GM19395 (cell line): Measurements from ENCODE around the gene ORM2.
"Not testable (repeated sequence)": the region's sequence is repeated elsewhere in the genome, so short reads cannot be mapped to it uniquely, and the experiment has no call there.

Source experiments
- ATAC-seq: cut with Tn5 transposase; IDR thresholded peaks from one replicate; pipeline ENCODE4 v1.9.1; 2021; ENCODE audit warnings: mild to moderate bottlenecking, moderate library complexity; ENCODE audit not compliant: unreplicated experiment

ORM2 gene

DNA sequence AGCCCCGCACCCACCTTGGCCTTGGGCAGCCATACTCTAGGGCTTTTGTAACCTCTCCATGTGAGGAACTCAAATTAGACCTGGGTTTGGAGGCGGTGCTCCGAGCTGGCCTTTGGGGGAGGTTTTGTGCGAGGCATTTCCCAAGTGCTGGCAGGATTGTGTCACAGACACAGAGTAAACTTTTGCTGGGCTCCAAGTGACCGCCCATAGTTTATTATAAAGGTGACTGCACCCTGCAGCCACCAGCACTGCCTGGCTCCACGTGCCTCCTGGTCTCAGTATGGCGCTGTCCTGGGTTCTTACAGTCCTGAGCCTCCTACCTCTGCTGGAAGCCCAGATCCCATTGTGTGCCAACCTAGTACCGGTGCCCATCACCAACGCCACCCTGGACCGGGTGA is at the start of gene ORM2:
ORM2 (plus strand) TSS at position 245 of the 398 bp plus-strand sequence; CDS start at position 281, 36 bp downstream.
- ATAC-seq: not testable (repeated sequence)

DNA sequence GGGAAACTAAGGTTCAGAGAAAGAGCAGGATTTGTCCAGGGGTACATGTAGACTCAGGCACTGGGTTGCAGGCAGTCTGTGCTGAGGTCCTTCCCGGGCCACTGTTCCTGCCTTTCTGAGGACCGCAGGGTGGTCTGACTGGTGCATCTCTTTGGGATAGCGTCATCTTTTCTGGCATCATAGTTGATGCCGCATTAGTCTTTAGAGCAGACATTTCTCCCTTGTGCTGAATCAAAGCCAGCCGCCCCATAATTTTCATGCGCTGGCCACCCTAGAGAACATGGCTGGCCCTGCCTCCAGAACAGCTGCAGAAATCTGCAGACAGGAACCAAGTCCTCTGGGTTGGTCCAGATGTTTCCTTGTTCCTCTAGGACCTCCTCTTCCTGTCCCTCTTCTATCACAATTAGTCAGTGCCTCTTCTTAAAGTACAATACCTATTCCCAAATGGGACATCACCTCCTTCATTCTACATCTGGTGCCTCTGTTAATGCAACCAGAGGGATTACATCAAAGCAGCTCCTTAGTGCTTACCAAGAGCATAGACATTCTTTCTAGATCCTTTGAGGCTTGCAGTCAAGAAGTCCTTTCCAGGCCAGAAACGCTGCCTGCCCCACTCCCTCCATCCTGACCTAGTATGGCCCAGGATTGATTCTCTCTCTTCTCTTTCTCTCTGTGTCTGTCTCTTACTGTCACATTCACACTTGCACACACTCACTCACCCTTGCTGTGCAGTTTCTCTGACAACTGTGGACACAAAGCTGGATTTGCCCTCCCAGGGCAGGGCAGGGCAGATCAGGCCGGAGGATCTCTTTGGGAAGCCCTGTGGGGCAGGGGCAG is 48.8 kb upstream of the ORM2 start:
- no peak for ATAC-seq

DNA sequence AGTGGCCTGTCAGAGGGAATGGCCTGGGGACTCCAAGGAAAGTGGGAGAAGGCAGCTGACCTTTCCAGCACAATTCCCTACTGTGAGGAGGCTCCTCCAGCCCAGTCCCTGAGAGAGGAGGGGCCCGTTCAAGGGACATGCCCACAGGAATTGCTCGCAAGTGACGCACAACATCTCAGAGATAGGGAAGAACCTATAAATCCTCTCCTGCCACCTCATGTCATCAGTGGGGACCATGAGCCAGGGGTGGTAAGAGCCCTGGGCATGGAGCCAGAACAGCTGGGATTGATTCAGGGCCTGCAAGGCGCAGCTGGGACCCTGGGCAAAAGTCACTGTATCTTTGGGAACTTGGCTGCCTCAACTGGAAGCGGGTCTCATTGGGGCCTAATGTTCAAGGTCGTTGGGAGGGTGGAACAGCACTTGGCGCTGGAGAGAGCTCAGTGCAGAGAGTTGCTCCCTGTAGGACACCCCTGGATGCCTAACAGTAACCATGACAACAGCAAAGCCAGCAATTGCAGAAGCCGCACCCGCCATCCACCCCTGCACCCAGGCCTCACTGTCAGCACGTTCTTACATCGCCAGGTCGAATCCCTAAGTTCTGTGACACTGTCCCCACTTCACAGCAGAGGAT is 48.1 kb upstream of the ORM2 start:
- ATAC-seq: no peak

DNA sequence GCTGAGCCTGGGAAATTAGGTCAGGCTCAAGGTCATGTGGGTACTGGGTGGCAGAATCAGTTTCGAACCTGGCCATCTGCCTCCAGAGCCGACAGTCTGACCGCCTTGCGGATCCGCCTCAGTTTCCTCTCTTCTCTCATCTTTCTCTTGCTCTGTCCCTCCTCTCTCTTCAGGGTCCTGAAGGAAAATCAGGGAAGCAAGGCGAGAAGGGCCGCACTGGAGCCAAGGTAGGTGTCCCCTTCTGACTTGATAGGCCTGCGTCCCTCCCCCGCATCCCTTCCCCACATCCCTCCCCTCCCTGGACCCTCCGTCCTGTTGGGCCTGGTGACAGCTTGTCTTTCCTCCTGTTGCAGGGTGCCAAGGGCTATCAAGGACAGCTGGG is 47.6 kb upstream of the ORM2 start:
- no peak for ATAC-seq

DNA sequence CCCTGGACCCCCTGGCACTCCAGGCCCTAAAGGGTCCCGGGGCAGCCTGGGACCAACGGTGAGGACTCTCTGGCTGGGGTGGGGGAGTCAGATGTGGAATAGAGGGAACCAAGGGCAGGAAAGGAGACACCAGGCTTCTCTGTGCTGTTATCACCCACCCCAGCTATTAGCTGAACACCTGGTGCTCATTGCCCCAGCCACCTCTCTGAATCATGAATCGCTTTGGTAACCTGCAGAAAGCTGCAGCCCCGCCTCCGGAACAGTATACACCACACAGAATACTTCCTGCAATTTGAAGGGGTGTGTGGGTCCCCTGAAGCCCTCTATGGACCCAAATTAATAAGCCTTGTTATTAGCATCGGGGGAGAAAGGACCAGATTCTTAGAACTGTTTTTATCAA is 47.2 kb upstream of the ORM2 start:
- ATAC-seq: no peak

DNA sequence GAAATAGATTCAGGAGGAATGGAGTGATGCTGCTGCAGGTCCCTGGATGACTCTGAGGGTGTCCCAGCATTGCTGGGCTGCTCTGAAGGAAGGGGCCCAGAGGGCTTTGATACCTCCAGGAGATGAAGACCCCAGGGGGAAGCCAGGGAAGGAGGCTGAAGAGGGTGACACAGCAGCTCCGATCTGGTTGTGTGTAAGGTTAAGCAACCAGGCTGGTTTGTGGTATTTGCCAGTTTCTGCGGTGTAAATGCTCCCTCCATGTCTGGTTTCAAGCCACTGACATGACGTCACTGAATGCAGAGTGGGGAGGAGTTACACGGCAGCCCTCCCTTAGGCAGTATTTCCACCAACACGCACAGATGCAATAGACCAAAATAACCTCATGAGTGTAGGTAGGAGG is 46.7 kb upstream of the ORM2 start:
- ATAC-seq: no peak

DNA sequence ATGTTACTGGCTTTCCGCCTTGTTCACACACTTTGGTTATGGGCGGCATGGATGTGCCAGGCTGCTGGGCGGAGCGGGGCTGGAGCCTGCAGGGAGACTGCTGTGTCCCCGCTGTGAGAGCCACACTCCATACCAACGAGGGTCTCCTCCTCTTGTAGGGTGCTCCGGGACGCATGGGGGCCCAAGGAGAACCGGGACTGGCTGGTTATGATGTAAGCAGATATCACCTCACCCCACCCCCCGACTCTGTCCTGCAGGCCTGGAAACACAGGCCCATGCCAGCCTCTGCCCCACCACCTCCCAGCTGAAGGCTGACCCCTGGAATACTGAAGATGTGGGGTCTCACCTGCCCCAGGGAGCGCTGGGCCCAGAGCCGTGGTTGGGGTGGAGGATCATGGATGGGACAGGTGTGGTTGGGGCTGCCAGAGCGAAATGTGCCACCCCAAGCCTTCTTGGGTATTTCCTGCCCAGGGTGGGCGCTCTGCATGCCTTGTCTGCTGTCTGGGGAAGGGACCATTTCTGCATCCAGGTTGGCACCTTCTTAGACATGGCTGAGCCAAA is 46.0 kb upstream of the ORM2 start:
- ATAC-seq: no peak

DNA sequence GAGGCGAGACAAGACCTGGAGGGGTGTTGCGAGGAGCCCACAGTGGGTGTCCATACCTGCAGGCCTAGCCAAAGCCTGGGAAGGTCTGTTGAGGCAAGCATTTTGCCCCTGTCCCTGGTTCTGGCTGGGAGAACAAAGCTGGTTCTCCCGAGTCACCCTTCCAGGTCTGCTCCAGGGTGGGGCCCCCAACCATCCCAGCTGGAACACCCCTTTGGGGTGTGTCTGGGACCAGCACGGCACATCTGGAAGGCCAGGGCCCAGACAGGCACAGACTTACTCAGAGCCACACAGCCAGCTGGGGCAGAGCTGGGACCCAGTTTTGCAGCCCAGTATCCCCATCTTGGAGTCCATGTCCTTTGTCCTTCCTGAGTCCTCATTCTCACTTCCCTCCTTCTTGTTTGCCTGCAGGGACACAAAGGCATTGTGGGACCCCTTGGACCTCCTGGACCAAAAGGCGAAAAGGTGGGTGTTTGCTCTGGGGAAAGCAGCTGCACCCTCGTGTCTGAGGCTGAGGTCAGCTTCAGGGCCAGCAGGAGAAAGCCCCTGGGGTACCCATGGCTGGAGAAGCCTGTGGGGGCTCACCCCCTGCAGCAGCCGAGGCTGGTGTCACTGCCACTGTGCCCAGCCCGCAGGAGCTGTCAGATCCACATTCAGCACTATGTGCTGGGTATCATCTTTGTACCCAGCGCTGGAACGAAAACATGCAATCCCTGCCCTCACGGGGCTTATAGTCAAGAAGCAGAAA is 45.2 kb upstream of the ORM2 start:
- no peak for ATAC-seq

DNA sequence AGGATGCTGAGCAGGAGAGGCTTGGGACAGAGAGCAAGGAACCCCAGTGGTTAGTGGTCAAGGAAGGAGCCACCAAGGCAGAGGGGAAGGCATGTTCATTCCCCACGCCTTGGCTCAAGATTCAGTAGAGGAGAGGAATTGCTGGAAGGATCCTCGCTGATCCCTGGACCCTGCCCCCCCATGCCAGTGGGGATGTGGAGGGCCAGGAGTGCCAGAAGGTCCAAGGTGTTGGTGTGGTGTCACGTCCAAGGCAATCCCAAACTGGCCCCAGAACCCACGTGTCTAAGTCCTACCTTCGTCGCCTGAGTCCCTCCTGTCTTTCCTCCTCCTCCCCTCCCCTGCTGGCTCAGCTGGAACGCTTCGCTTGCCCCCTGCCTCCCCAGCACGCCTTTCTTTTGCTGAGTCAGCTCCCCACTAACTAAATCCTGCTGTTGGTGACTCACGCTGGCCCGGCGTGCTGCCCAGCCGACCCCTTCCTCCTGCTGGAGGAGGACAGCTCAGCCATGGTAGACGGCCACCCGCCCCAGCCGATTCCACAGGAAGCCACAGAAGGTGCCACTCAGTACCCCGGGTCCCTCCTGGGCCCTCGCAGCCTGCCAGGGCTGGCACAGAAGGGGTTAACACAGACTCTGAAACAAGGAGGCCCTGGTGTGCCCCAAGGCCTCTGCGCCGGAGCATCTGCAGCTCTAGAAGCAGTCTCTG is 44.4 kb upstream of the ORM2 start:
- no peak for ATAC-seq

DNA sequence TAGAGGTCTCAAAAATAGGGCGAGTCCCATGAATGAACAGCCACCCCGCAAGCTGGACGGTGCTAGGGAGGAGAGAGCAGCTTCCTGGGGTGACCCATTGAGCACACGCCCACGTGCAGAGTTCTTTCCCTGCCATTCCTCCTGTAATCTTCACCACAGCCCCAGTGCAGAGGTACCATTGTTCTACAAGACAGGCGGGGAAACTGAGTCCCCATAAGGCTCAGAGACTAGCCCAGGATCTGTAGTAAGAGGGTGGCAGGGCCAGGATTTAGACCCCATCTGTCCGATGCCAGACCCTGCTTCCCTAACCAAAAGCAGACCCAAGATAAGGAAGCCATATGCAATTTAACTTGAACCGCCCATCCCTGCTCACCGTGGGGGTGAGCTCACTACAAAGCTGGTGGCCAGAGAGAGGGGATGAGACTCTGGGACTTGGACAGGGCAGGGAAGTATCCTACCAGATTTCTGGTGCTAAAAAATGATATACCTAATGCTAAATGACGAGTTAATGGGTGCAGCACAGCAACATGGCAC is 43.5 kb upstream of the ORM2 start:
- ATAC-seq: no peak

DNA sequence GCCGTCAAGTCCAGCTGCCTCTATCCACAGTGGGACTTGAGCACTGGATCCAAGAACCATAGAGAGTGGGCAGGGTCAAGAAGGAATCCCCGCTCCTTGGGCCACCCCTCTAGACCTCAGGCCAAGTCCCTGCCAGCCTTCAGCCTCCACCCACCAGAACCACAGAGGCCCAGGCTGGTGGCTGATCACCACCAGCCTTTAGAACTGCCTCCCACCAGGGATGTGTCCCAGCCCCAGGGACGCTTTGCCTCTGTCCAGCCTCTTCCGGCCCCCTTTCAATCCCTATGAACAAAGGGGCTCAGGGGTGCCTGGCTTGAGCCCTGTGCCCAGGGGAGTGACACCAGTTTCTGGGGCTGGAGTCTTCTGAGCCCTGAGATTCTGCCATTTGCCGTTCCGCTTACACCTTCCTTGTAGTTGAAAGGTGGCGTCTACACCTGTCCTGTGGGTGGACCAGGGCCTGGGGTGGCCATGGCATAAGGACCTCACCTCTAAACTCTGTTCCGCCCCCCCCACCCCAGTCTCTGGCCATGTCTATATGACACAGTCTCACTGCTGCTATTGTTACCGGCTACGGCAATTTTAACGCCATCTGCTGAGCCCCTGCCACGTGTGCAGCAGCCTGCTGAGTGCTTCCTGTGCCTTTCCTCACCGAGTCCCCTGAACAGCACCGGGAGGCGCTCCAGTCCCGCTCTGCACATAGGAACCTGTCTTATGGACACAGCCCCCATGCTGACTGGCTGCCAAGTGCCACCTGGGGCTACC is 42.5 kb upstream of the ORM2 start:
- ATAC-seq: no peak

DNA sequence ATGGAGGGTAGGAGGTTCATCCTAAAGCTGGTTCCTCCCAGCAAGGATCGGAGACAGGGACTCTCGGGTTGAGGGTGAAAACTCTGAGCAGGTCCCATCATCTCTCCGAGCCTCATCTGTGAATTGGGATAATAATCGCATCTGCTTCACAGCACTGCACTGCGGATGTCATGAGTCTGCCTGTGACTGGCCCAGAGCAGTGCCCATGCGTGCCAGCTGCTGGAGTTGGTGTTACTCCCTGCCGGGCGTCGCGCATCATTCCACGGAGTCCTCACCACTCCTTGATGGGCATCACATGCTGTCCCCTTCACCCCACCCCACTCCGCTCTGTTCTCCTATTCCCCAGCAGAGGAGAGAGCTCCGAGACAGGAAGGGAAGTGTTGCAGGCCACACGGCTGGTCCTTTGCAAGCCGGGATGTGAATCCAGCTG is 41.9 kb upstream of the ORM2 start:
- ATAC-seq: no peak

DNA sequence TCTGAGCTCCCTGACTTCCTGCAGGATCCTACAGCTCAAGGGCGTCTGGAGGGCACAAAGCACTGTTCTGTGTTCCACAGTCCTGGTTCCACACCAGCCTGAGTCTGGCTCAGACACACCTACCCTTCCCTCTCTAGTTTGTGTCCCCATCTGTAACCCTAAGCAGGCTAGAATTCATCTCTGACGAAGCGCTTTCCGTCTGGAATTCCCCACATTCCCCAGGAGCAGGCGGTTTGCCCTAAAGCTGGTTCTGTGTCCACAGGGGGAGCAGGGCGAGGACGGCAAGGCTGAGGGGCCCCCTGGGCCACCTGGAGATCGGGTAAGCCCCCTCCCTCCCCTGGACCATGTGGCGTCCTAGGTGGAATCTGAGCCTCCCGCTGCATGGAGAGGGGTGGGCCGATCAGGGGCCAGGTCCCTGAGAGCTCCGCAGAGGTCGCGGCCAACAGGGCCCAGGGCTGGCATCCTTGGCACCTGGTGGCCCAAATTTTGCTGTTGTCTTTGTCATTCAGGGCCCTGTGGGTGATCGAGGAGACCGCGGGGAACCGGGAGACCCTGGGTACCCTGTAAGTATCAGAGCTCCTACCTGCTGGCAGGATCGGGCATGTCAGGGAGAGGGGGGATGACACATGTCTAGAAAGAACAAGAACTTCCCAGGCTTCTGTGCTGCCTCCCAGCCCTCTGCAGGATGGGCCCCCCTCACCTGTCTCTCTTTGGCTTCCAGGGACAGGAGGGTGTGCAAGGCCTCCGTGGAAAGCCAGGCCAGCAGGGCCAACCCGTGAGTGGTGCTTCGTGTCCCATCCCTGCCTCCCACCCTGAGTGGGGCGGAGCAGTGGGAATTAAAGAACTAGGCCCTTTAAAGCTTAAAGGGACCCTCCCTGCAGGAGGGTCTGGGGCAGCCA is 41.2 kb upstream of the ORM2 start:
- no peak for ATAC-seq

DNA sequence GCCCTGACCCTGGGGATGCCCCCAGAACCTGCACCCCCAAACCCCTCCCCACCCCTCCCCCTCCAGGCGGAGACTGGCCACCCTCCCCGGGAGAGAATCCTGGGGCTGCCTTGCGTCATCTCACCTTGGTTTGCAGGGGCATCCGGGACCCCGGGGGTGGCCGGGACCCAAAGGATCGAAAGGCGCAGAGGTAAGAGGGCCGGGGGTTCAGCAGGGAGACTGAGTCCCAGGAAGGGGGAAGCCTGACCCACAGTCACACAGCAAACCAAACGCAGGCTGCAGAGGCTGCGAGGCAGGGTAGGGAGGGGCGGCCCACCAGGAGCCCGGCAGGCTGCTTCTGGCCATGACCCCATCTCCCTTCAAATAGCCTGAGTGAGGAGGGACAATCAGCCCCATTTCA is 40.6 kb upstream of the ORM2 start:
- no peak for ATAC-seq

DNA sequence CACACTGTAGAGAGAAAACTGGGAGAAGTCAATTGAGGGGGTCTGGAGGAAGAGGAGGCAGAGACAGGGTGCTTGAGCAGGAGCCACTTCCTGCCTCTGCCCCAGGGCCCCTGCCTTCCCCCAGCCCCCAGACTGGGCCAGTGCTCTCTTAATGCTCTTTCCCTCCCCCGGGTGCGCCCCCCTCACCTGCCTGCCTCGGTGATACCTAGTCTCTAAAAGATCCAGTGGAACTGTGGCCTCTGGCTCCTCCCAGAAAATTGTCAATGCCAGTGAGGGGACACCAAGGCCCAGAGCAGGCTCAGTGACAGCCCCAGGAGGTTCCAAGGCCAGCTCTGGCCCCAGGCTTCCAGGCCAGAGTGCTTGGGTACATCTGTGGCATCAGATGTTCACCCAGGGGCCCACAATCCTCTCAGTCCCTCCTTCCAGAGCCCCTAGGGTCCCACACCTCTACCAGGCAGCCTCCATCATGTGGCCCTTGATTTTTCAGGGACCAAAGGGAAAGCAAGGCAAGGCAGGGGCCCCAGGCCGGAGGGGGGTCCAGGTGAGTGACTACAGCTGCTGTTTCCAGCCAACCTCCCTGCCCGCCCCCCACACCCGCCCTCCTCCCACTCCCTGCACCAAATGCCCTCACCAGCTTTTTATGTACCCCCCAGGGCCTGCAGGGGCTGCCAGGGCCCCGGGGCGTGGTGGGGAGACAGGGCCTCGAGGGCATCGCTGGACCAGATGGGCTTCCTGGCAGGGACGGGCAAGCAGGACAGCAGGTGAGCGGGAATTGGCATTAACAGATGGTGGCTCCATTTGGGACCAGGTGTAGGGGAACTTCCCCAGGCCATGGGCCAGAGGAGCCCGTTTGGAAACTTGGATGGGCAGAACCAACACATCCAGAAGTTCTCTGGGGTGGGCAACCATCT is 39.8 kb upstream of the ORM2 start:
- no peak for ATAC-seq

DNA sequence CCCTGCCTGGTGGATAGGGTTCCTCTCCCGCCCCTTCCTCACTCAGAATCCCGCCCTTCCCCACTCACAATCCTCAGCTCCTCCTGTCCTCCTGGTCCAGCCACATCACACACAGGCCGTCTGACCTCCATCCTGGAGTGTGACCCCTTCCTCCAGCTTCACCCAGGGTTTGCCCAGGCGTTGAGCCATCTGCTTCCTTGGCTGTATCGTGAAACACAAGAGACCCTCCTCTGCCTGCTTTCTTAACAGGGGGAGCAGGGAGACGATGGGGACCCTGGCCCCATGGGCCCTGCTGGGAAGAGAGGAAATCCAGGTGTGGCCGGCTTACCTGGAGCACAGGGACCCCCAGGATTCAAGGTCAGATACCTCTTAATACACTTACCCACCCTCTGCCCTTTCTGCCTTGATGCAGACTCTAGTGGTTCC is 39.1 kb upstream of the ORM2 start:
- no peak for ATAC-seq

DNA sequence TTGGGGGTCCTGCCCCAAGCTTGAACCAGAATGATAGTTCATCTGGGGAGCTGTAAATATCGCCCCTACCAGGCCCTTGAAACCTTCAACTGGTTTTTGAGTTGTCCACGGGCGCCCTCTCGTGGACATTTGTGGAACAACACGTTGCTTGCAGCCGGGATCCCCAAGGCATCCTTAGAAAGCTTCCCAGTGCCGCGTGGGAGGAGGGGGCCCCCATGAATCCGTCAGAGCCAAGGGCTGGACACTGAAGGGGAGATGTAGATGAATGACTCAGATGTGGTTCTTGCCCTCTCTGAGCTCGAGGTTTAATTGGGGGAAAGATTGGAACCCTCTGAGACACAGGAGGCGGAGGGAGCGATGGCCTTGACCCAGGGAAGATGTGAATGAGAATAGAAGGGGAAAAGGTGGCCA is 38.6 kb upstream of the ORM2 start:
- no peak for ATAC-seq
